Left renal cortex interstitium (tissue), 4 donors: ENCODE results near the gene CRISPLD2. TPM values are rescaled to one million over a fixed set of nuclear protein-coding genes. Genes with fewer than 3 reads are reported as not detected.
"Not testable (repeated sequence)": the region's sequence is repeated elsewhere in the genome, so short reads cannot be mapped to it uniquely, and the experiment has no call there.

Experiments
- DNase-seq, 4 donors: peaks; one replicate each; pipeline ENCODE4 v3.0.0-alpha.2; 2013; ENCODE audit warnings: low read depth in 4 of 4, low spot score in 2 of 4, missing footprints in 1 of 4
- polyA plus RNA-seq, 4 donors: library from polyadenylated mRNA; unstranded; fragments of 120-200 nt; gene quantifications; one replicate each; pipeline ENCODE4 v1.2.1, GENCODE V29; 2013; ENCODE audit not compliant: insufficient read length in 4 of 4

The CRISPLD2 gene
- polyA plus RNA-seq, 4 donors, result 7.2 to 8.3 (median 8.0) TPM

DNA sequence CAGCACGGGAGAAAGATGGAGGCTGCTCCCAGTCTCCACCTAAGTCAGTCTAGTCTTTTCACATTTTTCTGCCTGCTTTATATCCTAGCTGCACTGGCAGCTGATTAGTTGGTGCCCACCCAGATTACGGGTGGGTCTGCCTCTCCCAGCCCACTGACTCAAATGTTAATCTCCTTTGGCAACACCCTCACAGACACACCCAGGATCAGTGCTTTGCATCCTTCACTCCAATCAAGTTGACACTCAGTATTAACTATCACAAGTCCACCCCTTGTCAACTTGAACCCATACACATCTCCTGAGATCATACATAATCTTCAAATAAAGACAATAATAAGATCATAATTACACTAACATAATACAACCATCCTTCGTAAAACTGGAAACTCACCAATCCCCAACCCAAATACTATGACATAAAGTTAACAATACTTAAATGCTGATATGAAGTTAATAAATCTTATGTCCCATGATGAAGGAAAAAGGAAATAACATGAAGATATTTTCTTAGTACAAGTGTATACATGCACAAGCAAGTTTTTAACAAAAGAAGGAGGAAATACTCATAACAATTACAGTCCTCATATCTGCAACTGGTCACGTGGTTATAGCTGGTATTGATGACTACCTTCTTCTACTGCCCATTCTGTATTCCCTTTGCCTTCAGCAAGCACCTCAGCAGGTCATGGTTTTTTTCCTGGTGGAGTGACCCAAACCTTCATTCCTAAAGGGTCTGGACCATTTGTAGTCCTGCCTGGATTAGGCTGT lies 35.8 kb downstream of the CRISPLD2 start:
- not testable (repeated sequence) for DNase-seq

DNA sequence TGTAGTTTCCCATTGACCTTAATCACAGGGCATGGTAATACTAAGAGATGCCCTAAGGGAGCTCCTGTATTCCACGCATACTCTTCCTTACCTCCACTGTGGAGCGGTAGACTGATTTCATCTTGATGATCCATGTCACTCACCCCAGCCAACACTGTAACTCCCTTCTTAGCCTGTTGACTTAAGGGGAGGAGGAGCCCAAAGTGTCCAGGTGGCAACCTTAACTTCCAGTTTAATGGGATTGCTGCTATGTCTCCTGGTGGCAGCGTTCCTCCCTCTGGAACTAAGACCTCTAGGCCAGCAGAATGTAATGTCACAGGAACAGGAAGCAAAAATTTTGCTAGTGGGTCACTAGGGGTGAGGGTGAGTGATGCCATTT lies 36.4 kb downstream of the CRISPLD2 start:
- DNase-seq, result not testable (repeated sequence)

DNA sequence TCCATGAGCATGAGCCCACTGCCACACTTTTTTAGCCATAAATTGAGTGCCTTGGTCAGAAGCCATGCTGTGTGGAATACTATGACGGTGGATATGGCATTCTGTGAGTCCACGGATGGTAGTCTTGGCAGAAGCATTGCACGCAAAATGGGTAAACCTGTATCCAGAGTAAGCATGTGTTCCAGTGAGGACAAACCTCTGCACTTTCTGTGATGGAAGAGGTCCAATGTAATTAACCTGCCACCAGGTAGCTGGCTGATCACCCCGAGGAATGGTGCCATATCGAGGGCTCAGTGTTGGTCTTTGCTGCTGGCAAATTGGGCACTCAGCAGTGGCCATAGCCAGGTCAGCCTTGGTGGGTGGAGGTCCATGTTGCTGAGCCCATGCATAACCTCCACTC lies 37.0 kb downstream of the CRISPLD2 start:
- not testable (repeated sequence) for DNase-seq

DNA sequence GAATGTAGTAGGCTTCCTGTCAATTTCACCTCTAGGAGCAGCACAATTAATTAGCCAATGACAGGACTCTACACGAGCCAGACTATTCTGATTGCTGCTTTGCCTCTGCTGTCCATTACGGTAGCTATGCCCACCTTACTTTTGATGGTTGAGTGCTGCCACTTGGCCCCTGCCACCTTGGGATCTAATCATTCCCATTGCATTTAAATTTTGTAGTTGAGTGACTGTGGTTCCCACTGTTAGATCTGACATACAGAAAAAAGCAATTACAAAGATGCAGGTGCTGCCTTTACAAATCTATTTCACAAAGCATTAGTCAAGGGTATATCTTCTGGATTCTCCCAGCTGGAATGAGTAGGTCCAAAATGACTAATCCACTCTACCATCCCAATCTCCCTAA lies 39.9 kb downstream of the CRISPLD2 start:
- no peak for DNase-seq

- DNase-seq, result no peak
Observed at GRCh38 chr16:84860383-84860782, 40.6 kb downstream of the CRISPLD2 start.

DNA sequence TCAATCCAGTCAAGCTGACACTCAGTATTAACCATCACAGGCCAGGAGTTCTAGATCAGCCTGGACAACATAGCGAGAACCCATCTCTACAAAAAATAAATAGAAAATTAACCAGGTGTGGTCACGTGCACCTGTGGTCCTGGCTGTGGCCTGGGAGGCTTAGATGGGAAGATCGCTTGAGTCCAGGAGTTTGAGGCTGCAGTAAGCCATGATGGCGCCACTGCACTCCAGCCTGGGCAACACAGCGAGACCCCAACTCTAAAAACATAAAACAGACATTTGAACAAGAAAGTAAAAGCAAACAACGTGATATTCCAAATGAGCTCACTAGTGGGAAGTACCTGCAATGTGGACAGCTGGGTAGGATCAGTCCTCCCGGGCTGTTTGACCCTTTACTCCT lies 41.9 kb downstream of the CRISPLD2 start:
- no peak for DNase-seq

DNA sequence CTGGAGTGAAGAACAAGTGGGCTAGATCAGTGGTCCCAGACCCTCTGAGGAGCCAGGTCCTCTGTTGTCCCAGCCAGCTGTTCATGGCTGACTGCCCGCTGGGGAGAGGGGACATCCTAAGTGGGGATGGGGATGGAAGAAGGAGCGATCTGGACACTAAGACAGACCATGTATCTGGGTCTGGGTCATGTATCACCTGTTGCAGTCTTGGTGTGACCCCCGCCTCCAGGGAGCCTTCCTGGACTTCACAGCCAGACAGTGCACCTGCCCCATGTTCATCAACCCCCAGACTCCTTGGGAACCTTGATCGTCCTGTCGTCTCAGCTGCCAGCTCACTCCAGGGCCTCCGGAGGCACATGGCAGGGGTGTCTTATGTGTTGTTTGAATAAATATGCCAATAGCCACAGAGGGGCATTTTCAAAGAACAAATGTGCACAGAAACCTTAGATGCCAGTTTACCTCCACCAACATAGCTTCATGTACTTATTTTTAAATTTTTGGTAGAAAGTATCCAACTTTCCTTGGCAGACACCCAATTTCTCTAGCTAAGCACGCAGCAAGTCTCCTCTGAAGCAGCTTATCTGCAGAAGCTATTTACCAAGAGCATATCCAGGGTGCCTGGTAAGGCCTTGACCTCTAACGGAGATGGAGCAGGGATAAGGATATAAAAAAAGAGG lies 43.2 kb downstream of the CRISPLD2 start:
- no peak for DNase-seq

GRCh38 chr16:84863481-84863814 lies 43.7 kb downstream of the CRISPLD2 start:
- no peak for DNase-seq

DNA sequence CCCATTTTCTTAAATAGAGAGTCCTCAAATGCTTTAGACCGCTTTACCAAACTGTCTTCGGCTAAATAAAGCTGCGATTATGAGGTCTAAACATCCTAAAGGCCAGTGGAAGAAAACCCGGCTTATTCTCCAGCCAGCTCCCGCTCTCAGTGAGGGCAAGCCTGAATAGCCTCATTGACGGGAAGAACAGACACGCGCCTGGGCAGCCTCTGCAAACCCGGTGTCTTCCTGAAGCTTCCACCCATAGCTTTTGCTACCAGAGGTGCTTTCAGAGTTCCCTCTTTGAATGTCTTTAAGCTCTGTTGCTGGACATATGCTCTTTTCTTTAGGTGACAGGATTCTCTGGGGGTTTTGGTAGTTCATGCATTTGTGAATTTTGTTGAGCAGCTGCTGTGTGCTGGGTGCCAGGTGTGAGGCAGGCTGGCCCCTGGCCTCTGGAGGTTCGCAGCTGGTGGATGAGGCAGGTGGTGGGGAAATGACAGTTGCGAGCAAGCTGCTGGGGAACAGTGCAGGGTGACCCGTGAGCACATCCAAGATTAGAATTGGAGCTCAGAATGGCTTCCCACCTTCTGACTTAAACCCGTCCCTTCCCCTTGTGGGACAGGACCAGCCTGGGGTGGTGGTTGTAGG lies 44.7 kb downstream of the CRISPLD2 start:
- no peak for DNase-seq

- no peak for DNase-seq
Observed at GRCh38 chr16:84867696-84868095, 47.9 kb downstream of the CRISPLD2 start.

- no peak for DNase-seq
Observed at GRCh38 chr16:84868328-84868727, 48.5 kb downstream of the CRISPLD2 start.

DNA sequence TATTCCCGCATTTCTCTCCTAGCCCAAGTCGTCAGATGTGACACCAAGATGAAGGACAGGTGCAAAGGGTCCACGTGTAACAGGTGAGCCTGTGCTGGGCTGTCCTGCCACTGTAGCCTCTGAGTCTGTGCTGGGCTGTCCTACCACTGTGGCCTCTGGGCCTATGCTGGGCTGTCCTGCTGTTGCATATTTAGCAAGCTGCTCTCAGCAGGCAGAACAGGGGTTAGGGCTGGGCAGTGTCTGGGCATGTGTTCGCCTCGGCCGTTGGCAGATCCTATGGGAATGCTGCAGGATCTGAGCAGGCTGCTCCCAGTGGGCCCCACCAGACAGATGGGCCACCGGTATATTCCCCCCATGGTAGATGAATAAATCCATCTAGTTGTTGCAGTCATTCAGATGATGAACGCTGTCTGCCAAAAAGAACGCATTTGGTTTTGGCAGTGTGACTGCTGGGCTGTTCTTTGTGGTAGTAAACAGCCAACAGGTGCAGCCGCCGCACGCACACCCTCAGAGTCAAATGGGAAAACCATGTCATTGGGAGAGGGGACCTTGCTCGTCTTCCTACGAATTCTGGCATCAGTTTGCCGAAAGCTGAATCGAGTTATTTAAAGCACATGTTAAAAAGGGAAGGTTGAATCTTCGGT lies 49.2 kb downstream of the CRISPLD2 start:
- no peak for DNase-seq

GRCh38 chr16:84869473-84869845 lies 49.7 kb downstream of the CRISPLD2 start:
- no peak for DNase-seq

GRCh38 chr16:84872971-84873370 lies 53.2 kb downstream of the CRISPLD2 start:
- not testable (repeated sequence) for DNase-seq

DNA sequence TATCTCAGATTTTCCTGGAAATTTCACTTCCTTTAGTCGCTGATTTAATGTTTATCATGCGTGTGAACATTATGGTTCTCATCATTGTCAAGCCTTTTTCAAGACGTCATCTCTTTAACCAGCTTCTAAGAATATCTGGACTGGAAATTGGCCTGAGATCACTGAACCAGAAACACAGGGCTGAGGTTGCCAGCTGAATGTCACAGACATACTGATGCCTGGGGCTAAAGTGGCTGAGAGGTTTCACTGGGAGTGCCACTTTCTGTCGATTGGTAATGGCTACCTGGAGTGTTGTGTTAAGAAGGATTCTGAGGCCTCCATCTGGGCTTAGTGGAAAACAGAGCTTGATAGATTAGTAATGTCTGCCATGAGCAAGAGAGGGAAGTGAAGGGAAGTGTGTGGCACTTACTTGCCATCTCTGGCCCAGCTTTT lies 54.2 kb downstream of the CRISPLD2 start:
- no peak for DNase-seq

- DNase-seq, result no peak
Observed at GRCh38 chr16:84874553-84874952, 54.8 kb downstream of the CRISPLD2 start.

DNA sequence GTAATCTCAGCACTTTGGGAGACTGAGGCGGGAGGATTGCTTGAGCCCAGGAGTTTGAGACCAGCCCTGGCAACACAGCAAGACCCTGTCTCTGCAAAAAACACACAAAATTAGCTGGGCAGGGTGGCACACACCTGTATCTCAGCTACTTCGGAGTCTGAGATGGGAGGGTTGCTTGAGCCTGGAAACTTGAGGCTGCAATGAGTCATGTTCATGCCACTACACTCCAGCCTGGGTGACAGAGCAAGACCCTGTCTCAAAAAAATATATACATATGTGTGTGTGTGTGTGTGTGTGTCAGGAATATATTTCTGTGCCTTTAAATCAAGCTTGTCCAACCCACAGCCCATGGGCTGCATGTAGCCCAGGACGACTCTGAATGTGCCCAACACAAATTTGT lies 55.2 kb downstream of the CRISPLD2 start:
- no peak for DNase-seq

DNA sequence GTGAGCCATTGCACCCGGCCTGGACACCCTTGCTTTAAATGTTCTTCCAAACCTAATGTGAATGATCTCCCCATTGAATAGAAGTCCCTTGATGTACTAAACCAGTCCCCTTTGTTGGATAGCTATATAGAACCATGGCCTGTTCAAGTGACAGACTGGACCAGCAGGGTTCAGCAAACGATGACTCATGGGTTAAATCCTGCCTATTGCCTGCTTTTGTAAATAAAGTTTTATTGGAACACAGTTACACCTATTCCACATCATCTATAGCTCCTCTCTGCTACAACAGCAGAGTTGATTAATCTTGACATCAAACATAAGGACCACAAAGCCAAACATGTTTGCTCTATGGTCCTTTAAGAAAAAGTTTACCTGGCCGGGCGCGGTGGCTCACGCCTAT lies 56.1 kb downstream of the CRISPLD2 start:
- no peak for DNase-seq

GRCh38 chr16:84876873-84877606 lies 57.3 kb downstream of the CRISPLD2 start:
- no peak for DNase-seq

GRCh38 chr16:84878770-84879169 lies 59.0 kb downstream of the CRISPLD2 start:
- no peak for DNase-seq
